GM03348 (cell line): ENCODE results near the gene ZNF362.
A peak's percentile ranks its signal among the peaks of the same experiment; 100 is the strongest.

Experiments used
- DNase-seq: peaks from one replicate; pipeline ENCODE4 v3.0.0; 2012; ENCODE audit warnings: low spot score

Gene ZNF362

GRCh38 chr1:33268927-33269610 lies 12.8 kb downstream of the ZNF362 start:
- peak; percentile 41 for DNase-seq

- DNase-seq, result no peak
Observed at GRCh38 chr1:33269621-33270020, 13.3 kb downstream of the ZNF362 start.

GRCh38 chr1:33270379-33270778 lies 14.1 kb downstream of the ZNF362 start:
- DNase-seq, result no peak

- DNase-seq, result no peak
Observed at GRCh38 chr1:33270808-33271465, 14.6 kb downstream of the ZNF362 start.

- DNase-seq, result no peak
Observed at GRCh38 chr1:33271666-33272505, 15.6 kb downstream of the ZNF362 start.

- no peak for DNase-seq
Observed at GRCh38 chr1:33272509-33272908, 16.2 kb downstream of the ZNF362 start.

GRCh38 chr1:33272930-33273329 lies 16.6 kb downstream of the ZNF362 start:
- DNase-seq, result no peak

GRCh38 chr1:33273406-33273805 lies 17.1 kb downstream of the ZNF362 start:
- no peak for DNase-seq

GRCh38 chr1:33273961-33274371 lies 17.7 kb downstream of the ZNF362 start:
- DNase-seq, result no peak

- no peak for DNase-seq
Observed at GRCh38 chr1:33274446-33274845, 18.2 kb downstream of the ZNF362 start.

- DNase-seq, result no peak
Observed at GRCh38 chr1:33275195-33275594, 18.9 kb downstream of the ZNF362 start.

- no peak for DNase-seq
Observed at GRCh38 chr1:33275706-33276572, 19.6 kb downstream of the ZNF362 start.

GRCh38 chr1:33276573-33277298 lies 20.4 kb downstream of the ZNF362 start:
- DNase-seq, result no peak

GRCh38 chr1:33277488-33278084 lies 21.3 kb downstream of the ZNF362 start:
- DNase-seq, result no peak

- no peak for DNase-seq
Observed at GRCh38 chr1:33280091-33280661, 23.9 kb downstream of the ZNF362 start.

- no peak for DNase-seq
Observed at GRCh38 chr1:33281554-33282303, 25.4 kb downstream of the ZNF362 start.

GRCh38 chr1:33282791-33283190 lies 26.5 kb downstream of the ZNF362 start:
- DNase-seq, result no peak

- no peak for DNase-seq
Observed at GRCh38 chr1:33284049-33284448, 27.8 kb downstream of the ZNF362 start.

GRCh38 chr1:33286451-33287185 lies 30.3 kb downstream of the ZNF362 start:
- no peak for DNase-seq
